Duodenal mucosa (tissue), 2 donors: ENCODE results near the gene ANKRD49.

ENCODE experiments used
- H3K27ac ChIP-seq: one replicate; pipeline ENCODE4 v1.7.0; 2013; ENCODE audit warnings: low read depth, low read length
- H3K27me3 ChIP-seq, 2 donors: one replicate each; pipeline ENCODE4 v1.7.0; 2013; ENCODE audit warnings: low read length in 2 of 2, control low read depth in 1 of 2; ENCODE audit not compliant: insufficient read depth in 2 of 2, control insufficient read depth in 1 of 2
- H3K36me3 ChIP-seq, 2 donors: one replicate each; pipeline ENCODE4 v1.7.0; 2013; ENCODE audit warnings: low read length in 2 of 2, control low read depth in 1 of 2; ENCODE audit not compliant: insufficient read depth in 2 of 2, control insufficient read depth in 1 of 2
- H3K4me1 ChIP-seq, 2 donors: one replicate each; pipeline ENCODE4 v1.7.0; 2013; ENCODE audit warnings: low read length in 2 of 2, control low read depth in 1 of 2; ENCODE audit not compliant: insufficient read depth in 2 of 2, control insufficient read depth in 1 of 2
- H3K4me3 ChIP-seq, 2 donors: one replicate each; pipeline ENCODE4 v1.7.0; 2013; ENCODE audit warnings: low read length in 2 of 2, low read depth in 1 of 2
- H3K9ac ChIP-seq, 2 donors: one replicate each; pipeline ENCODE4 v1.7.0; 2013; ENCODE audit warnings: low read length in 2 of 2, low read depth in 1 of 2
- H3K9me3 ChIP-seq, 2 donors: one replicate each; pipeline ENCODE4 v1.7.0; 2013; ENCODE audit warnings: low read length in 2 of 2, control low read depth in 1 of 2; ENCODE audit not compliant: control insufficient read depth in 1 of 2

ANKRD49 gene

DNA sequence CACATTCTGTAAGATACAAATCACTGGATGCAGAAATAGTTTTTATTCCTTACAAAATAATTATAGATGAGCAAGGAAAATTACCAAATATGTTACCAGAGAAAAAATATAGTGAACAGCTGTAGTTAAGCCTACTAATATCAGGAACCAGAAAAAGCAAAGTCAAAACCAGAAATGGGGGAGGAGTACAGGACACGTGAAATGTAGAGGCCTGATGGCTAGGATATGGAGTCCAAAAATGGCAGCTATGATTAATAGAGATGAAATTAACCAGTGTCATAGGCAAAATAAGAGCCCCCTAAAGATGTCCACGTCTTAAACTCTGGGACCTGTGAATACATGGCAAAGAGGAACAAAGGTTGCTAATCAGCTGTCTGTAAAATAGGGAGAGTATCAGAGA, 34.2 kb upstream of the ANKRD49 start:
- H3K4me1 ChIP-seq: no peaks in the 10 kb centered on the region
- H3K9me3 ChIP-seq: no peaks in the 10 kb centered on the region
- H3K27ac ChIP-seq: no peak overlapping the region
- no peak overlapping the region for H3K9ac ChIP-seq
- H3K4me3 ChIP-seq: no peak overlapping the region
- H3K27me3 ChIP-seq: no peaks in the 10 kb centered on the region
- H3K36me3 ChIP-seq: peaks cover 7 to 35% of the 10 kb centered on the region in 2 donors

DNA sequence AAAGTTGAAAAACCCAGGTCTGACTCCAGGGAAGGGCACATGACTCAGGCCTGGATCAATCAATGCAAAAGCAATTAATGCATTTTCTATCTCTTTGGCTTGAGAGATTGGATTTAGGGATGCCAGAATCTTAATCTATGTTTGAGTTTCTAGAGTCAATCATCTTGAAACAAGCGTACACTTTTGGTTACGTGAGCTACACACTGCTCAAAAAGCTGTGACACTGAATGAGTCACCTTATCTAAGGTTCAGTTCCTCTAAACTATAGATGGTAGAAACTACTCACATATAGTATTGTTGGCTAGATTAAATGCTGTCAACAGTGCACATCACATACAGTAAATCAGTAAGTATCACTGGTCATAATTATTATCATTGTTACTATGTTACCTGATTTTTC, 24.4 kb upstream of the ANKRD49 start:
- no peaks in the 10 kb centered on the region for H3K27me3 ChIP-seq
- H3K36me3 ChIP-seq: peaks cover 7 to 32% of the 10 kb centered on the region in 2 donors
- H3K27ac ChIP-seq: no peak overlapping the region
- H3K9me3 ChIP-seq: no peaks in the 10 kb centered on the region
- no peak overlapping the region for H3K4me3 ChIP-seq
- H3K9ac ChIP-seq: no peak overlapping the region
- H3K4me1 ChIP-seq: no peaks in the 10 kb centered on the region

DNA sequence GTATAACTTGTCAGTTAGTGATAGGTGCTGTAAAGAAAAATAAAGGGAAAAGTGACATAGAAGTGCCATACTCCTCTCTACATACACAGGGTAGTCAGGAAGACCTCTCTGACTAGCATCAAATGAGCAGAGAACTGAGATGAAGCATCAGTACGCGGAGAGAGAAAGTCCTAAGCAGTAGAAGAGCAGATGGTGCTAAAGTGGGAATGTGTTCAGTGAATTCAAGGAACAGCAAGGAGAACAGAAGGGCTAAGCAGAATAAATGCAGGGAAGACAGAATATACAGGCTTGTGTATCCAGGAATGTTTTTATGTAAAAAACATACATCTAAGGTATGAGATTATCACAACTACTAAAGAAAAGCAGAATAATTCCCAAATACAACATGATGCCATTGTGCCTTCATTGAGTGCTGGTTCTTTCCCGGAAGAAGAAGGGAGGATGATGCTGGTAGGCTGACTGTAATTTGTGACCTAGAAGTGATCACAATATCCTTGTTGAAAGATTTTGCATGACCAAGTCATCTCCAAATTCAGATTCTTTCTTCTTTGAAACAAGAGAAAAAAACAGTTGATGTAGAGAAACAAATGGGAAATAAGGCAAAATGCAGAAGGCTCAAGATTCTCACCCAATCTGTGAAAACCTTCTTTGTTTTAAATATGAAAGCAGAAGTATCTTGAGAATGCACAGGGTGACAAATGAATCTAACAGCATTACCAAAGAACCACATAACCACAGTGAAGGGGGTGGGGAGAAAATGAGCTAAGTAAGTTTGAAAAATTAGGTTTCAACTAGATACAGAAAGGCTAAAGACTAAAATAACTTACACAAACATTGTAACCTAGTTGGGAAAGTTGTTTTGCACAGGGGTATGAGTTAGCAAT, 20.6 kb upstream of the ANKRD49 start:
- H3K36me3 ChIP-seq: peaks cover 7 to 17% of the 10 kb centered on the region in 2 donors

DNA sequence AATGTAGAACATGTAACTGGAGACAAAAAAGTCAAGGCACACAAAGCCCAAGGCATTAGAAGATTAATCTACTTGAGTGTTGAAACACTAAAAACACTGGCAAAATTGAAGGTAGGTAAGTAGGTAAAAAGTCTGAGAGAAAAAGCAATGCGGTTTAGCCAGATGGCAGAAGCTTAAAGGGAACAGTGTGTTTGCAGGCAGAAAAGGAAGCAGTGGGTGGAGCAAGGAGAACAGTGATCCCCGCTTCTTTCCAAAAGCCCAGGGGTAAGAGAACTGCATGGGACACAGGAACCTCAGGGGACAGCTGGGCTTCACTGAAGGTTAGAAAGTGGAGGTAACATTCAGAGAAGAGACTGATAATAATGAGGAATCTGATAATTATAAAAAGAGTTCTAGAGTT, 16.2 kb upstream of the ANKRD49 start:
- Histone ChIP-seq H3K4me1 (no peaks in the 10 kb centered on the region), H3K27ac (no peak overlapping the region), H3K27me3 (no peaks in the 10 kb centered on the region), H3K9ac (no peak overlapping the region), H3K36me3 (peaks cover 2 to 23% of the 10 kb centered on the region in 2 donors), H3K9me3 (no peaks in the 10 kb centered on the region), H3K4me3 (no peak overlapping the region)

More for the DNA sequence above, 20.6 kb upstream of the ANKRD49 start:
- Histone ChIP-seq H3K27me3 (no peaks in the 10 kb centered on the region), H3K4me1 (no peaks in the 10 kb centered on the region), H3K4me3 (no peak overlapping the region), H3K9ac (no peak overlapping the region), H3K27ac (no peak overlapping the region), H3K9me3 (no peaks in the 10 kb centered on the region)

DNA sequence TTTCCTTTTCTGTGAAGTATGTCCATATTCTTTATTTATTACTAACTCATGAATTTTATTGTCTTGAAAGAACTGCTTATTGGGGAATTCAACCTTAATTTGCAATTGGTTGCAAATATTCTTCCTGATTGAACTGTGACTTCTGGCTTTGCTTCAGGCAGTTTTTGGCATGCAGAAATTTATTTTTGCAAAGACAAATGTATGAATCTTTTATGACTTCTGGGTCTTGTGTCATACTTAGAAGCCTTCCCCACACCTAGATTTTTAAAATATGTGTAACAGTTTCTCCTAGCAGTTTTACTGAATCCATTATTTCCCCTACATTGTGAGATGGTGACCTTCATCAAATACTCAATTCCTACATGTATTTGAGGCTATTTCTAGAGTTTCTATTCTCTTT, 12.4 kb upstream of the ANKRD49 start:
- Histone ChIP-seq H3K27ac (no peak overlapping the region), H3K9me3 (no peaks in the 10 kb centered on the region), H3K27me3 (no peaks in the 10 kb centered on the region), H3K9ac (no peak overlapping the region), H3K4me1 (no peaks in the 10 kb centered on the region), H3K36me3 (peaks cover 7 to 36% of the 10 kb centered on the region in 2 donors), H3K4me3 (no peak overlapping the region)

DNA sequence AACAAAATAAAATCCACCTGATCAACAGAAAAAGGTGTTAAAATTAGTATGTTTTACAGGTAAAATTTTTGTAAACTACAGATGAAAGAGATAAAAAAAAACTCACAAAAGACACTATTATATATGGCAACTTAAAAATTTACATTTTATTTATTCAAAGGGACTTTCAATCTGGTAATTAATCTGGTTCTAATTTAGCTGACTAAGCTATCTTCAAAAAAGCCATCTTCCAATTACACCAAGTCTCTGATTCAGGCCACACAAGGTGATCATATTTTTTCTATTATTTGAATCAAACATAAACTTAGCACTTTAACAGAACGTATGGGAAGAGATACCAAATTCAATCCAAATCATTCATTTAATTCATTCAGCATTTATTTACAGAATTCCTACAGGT, 7.7 kb upstream of the ANKRD49 start:
- no peak overlapping the region for H3K4me3 ChIP-seq
- H3K9me3 ChIP-seq: no peaks in the 10 kb centered on the region
- H3K36me3 ChIP-seq: peaks cover 18 to 58% of the 10 kb centered on the region in 2 donors
- H3K9ac ChIP-seq: no peak overlapping the region
- no peaks in the 10 kb centered on the region for H3K4me1 ChIP-seq
- no peaks in the 10 kb centered on the region for H3K27me3 ChIP-seq
- no peak overlapping the region for H3K27ac ChIP-seq

DNA sequence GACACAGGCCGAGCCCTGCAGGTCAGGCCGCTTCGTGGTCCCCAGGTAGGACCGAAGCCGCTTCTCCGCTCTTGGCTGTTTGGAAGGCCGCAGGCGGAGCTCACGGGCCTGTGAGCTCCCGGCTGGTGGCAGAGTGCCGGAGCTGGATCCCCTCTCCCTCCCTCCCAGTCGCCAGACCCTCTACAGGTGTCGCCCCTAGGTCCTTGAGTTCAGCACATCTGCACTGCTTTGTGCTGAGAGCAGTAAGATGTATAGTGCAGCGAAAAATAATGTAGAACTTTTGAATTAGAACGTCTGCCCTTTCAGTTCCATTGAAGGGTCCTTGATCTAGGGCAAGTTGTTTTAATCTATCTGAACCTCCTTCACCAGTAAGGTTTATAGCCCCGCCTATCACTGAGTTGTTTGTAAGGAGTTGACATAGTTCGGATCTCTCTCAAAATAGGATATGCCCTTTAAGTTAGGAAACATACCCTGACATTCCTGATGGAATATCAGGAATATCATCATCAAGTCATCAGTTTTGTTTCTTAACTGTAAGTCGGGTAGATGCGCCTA, 419 bp downstream of the ANKRD49 start:
- Histone ChIP-seq H3K9ac (peak overlapping the region; percentile 91), H3K9me3 (no peaks in the 10 kb centered on the region), H3K4me3 (peak overlapping the region; percentile 98 to 99), H3K36me3 (peaks cover 18 to 37% of the 10 kb centered on the region in 2 donors), H3K4me1 (peaks cover 19% of the 10 kb centered on the region in 2 donors), H3K27me3 (no peaks in the 10 kb centered on the region), H3K27ac (peak overlapping the region; percentile 27)

DNA sequence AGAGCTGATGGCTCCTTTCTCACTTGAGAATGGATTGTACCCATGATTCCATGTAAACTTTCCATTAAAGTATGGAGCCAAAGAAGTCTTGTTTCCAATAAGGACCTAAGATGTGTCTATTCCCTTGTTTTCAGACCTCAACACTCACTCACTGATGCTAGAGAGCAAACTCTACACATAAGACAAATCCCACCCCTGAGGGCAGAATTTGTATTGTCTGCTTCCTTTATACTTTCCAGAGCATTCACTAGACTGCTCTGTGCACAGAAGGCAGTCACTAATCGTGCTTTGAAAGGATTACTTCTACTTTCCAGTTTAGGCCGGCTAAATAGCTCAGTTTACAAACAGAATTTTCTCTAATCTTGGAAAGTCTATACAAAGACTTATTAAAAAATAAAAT, 6.4 kb downstream of the ANKRD49 start:
- no peaks in the 10 kb centered on the region for H3K27me3 ChIP-seq
- no peak overlapping the region for H3K4me3 ChIP-seq
- peaks cover 12 to 38% of the 10 kb centered on the region in 2 donors for H3K36me3 ChIP-seq
- no peak overlapping the region for H3K27ac ChIP-seq
- H3K4me1 ChIP-seq: peaks cover 0 to 4% of the 10 kb centered on the region in 2 donors
- H3K9ac ChIP-seq: no peak overlapping the region
- no peaks in the 10 kb centered on the region for H3K9me3 ChIP-seq

DNA sequence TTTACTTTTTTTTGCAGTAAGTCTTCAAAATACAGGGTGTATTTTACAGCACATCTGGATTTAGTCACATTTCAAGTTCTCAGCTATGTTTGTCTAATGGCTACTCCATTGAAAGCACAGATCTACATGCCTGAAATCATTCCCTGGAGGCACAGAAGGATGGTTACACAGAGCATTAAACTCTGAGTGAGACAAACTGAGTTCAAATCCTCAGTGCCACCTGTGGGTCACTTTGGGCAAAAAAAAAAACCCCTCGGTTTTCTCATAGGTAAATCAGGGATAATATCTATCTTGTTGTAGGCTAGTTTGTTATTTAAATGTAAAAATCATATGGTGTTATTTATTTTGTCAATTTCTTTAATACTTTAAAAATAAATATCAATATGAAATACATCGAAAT, 7.7 kb downstream of the ANKRD49 start:
- H3K4me3 ChIP-seq: no peak overlapping the region
- H3K27ac ChIP-seq: no peak overlapping the region
- no peak overlapping the region for H3K9ac ChIP-seq
- no peaks in the 10 kb centered on the region for H3K27me3 ChIP-seq
- H3K4me1 ChIP-seq: no peaks in the 10 kb centered on the region
- H3K9me3 ChIP-seq: no peaks in the 10 kb centered on the region
- H3K36me3 ChIP-seq: peaks cover 12 to 38% of the 10 kb centered on the region in 2 donors

DNA sequence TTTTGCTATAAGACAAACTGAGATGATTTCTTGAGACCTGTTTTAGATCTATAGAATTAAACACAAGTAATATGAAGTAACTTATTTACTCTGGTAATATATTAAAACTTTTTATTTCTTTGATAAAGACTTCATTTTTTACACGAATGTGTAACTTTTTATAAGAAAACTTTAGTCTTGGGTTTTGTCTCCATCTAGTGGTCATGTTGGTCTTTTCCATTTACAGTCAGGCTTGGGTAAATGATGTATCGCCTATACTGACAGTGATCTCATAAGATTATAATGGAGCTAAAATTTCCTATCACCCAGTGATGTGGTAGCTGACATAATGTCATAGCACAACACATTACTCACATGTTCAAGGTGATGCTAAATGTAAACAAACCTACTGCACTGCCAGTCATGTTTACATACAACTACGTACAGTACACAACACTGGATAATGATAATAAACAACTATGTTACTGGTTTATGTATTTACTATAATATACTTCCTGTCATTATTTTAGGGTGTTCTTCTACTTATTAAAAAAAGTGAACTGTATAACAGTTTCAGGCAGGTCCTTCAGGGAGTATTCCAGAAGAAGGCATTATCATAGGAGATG, 11.0 kb downstream of the ANKRD49 start:
- Histone ChIP-seq H3K36me3 (peaks cover 0 to 11% of the 10 kb centered on the region in 2 donors), H3K27ac (no peak overlapping the region), H3K4me1 (no peaks in the 10 kb centered on the region), H3K9ac (no peak overlapping the region), H3K27me3 (no peaks in the 10 kb centered on the region), H3K4me3 (no peak overlapping the region), H3K9me3 (no peaks in the 10 kb centered on the region)
